RWPE1 (cell line): ENCODE measurements around the gene TBC1D10B.

Source experiments
- CTCF ChIA-PET: fragments of 350-600 bp; sonication (Branson Sonifier 250); formaldehyde crosslinking; extraction: SDS; loops from one replicate; lab custom pipeline; 2021; lab: Yijun Ruan, JAX
- POLR2A ChIA-PET: fragments of 400-600 bp; formaldehyde crosslinking; extraction: SDS; loops from one replicate; lab custom pipeline; 2020; ENCODE audit warnings: antibody characterized with exemption; ENCODE audit not compliant: low non-redundant PET; lab: Yijun Ruan, JAX
- DNase-seq: peaks from one replicate; pipeline ENCODE4 v3.0.0; 2012; ENCODE audit warnings: low spot score
- H3K27ac ChIP-seq: fragments of 450-650 bp; 2 replicates; pipeline ENCODE4 v1.5.1; 2017
- TF ChIP-seq, protein P1 (sequence below): fragments of 450-650 bp; conservative IDR thresholded peaks from 2 replicates; pipeline ENCODE4 v1.5.1; 2017; ENCODE audit warnings: low read depth, mild to moderate bottlenecking

TBC1D10B gene

DNA sequence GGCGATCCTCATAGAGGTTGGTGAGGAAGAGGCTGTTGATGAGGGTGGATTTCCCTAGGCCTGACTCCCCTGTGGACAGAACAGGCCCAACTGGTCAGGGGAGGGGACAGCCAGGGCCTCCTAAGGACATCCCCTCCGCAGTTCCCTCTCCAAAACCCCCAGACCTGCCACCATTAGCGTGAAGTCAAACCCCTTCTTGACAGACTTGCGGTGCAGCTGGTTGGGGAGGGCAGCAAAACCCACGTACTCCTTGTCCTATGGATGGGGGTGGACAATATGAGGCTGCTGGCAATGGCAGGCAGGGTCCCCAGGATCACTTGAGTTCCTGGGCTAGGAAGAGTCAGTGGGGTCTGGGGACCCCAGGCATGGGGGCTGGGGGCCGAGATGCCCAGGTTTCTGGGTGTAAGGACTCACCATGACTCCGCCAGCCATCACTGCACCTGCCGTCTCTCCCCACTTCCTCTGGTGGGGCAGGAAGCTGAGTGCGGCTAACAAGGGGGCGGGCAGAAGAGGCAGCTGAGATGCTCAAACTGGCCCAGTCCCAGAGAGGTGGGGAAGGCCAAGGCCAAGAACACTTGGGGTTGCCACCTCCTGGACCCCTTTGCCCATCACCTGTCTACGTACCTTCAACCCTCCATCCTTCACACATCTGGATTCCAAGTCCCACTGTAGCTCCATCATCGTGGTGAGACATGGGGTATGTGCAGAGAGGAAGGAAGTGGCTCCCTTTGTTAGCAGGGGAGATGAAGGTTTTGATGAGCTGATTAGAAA is 12.0 kb upstream of the TBC1D10B start, which contains the start of gene SEPTIN1:
SEPTIN1 (minus strand) TSS at position 451 of the 771 bp plus-strand sequence; CDS start at position 432, 19 bp downstream.
- no peak for DNase-seq
- CTCF ChIA-PET, result no interaction called here
- POLR2A ChIA-PET, result interaction anchor here (0.5 kb wide), 1 partner anchor 268 kb away, joined by 11 read pairs; no protein-coding TSS in a partner anchor
- peak within 1 kb of the TSS; percentile 42 for H3K27ac ChIP-seq
- TF ChIP-seq, protein P1, sequence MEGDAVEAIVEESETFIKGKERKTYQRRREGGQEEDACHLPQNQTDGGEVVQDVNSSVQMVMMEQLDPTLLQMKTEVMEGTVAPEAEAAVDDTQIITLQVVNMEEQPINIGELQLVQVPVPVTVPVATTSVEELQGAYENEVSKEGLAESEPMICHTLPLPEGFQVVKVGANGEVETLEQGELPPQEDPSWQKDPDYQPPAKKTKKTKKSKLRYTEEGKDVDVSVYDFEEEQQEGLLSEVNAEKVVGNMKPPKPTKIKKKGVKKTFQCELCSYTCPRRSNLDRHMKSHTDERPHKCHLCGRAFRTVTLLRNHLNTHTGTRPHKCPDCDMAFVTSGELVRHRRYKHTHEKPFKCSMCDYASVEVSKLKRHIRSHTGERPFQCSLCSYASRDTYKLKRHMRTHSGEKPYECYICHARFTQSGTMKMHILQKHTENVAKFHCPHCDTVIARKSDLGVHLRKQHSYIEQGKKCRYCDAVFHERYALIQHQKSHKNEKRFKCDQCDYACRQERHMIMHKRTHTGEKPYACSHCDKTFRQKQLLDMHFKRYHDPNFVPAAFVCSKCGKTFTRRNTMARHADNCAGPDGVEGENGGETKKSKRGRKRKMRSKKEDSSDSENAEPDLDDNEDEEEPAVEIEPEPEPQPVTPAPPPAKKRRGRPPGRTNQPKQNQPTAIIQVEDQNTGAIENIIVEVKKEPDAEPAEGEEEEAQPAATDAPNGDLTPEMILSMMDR, result no peak

DNA sequence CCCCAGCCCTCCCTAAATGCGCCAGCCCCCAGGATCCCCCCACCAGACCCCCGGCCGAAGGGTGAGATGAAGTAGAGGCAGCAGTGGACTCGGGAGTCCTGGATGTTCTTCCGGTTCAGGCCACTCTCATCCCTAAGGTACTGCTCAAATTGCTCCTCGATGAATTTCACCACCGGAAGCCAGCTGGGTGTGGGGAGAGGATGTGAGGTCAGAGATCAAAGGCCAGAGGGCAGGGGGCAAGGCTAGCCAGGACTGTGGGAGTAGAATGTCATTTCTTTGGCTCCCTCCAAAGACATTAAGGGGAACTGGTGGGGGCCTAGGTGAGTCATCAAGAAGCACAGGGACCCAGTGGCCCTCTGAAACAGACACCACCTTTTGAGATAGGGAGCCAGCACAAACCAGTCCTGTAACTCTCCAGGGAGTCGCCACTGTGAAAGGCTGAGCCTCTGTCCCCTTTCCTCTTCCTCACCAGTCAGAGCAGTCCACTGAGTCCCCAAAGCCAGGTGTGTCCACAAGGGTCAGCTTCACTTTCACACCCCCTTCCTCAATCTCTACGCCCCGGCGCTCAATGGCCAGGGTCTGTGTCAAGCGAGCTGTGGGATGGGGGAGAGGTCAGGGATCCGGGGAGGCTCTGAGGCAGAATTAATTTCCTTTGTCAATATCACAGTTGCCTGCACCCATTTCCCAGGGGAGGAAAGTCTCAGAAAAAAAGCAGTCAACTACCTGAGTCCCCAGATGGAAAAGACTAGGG is 11.2 kb upstream of the TBC1D10B start:
- TF ChIP-seq, protein P1, result no peak
- ChIA-PET CTCF (no interaction called here), POLR2A (no interaction called here)
- no peak for DNase-seq
- H3K27ac ChIP-seq, result peak overlapping the region; percentile 42

DNA sequence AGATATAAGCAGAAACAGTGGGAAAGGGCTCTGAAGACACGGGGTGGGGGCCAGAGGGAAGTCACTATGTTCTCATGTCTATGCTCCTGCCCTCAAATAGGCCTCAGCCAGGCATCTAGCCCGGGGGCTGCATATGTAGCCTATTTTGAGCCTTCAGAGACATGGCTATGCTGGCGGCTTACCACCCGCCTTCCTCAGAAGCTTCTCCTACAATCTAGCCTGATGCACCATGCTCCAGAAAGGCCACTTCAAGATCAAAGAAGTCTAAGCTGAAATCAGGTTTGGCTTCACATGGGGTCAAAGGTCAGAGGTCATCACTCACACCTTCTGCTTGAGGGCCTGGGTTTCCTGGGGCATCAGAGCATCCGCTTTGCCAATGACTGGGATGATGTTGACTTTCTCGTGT is 10.5 kb upstream of the TBC1D10B start:
- ChIA-PET POLR2A (no interaction called here), CTCF (no interaction called here)
- no peak for DNase-seq
- TF ChIP-seq, protein P1, result no peak
- H3K27ac ChIP-seq, result peak overlapping the region; percentile 42

DNA sequence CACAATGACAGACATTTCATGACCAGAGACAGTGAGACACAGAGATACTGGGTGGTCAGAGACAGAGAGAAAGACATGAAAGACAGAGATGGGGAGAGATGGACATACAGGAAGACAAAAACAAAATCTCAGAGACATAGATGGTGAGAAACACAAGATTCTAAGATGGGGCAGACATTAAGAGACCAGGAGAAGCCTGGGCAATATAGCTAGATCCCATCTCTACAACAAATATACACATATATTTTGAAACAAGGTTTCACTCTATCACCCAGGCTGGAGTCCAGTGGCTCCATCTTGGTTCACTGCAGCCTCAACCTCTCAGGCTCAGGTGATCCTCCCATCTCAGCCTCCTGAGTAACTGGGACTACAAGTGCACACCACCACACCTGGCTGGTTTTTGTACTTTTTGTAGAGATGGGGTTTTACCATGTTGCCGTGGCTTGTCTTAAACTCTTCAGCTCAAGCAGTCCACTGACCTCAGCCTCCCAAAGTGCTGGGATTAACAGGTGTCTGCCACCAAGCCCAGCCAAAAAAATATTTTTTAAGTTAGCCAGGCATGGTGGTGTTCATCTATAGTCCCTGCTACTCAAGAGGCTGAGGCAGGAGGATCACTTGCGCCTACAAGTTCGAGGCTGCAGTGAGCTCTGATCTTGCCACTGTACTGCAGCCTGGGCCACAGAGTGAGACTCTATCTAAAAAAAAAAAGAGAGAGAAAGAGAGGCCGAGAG is 9.9 kb upstream of the TBC1D10B start:
- H3K27ac ChIP-seq, result peak overlapping the region; percentile 42
- DNase-seq, result no peak
- ChIA-PET CTCF (no interaction called here), POLR2A (no interaction called here)
- TF ChIP-seq, protein P1, result no peak

DNA sequence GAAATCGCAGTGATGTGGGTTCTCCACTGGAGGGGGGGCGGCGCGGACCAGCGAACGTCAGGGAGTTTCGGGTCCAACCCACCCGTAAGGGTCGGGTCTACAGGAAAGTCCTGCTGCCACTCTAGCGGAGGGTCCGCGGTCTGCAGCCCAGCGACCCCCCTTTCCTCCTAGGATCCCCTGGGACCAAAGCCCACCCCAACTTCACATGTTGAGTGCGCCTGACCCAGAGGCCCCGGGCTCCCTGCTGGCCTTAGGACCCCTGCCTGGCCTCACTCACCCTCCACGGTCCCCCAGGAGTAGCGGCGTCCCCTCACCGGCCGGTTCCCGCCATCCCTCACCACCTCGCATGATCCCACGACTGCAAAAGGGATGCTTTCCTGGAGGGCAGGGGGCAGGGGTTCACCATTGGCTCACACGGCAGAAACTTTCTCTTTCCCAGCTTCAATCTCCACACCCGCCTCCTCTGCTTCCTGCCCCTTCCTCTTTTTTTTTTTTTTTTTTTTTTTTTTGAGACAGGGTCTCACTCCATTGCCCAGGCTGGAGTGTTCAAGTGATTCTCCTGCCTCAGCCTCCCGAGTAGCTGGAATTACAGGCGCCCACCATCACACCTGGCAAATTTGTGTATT is 9.0 kb upstream of the TBC1D10B start:
- ChIA-PET POLR2A (interaction anchor here (0.6 to 0.7 kb wide), 2 partner anchors 19 to 156 kb away, joined by 3 to 6 read pairs; no protein-coding TSS in a partner anchor), CTCF (interaction anchor here (1.1 to 1.5 kb wide), 2 partner anchors 10 to 16 kb away, joined by 3 to 4 read pairs; partner anchors contain the start of gene ZNF48)
- no peak for DNase-seq
- TF ChIP-seq, protein P1, result no peak
- peak overlapping the region; percentile 99 for H3K27ac ChIP-seq
